Aorta (tissue), 5 donors: Measurements from ENCODE around the gene LMX1A. TPM values are rescaled to one million over a fixed set of nuclear protein-coding genes. Genes with fewer than 3 reads are reported as not detected.

Source experiments
- ATAC-seq: fragments of 200-7000 bp; cut with Tn5 transposase; one replicate; pipeline ENCODE4 v1.9.1; 2022; ENCODE audit warnings: moderate library complexity; ENCODE audit not compliant: low FRiP score
- DNase-seq, 2 donors: peaks; one replicate each; pipeline ENCODE4 v3.0.0-alpha.2; 2020
- H3K27ac ChIP-seq, 2 donors: one replicate each; pipeline ENCODE4 v1.5.1; 2013; ENCODE audit warnings: low read length in 2 of 2, mild to moderate bottlenecking in 2 of 2, moderate library complexity in 2 of 2, control low read depth in 1 of 2, inconsistent platforms in 1 of 2, low read depth in 1 of 2
- H3K27me3 ChIP-seq, 2 donors: one replicate each; pipeline ENCODE4 v1.6.1; 2013; ENCODE audit warnings: control low read depth in 1 of 2, low read length in 1 of 2, mild to moderate bottlenecking in 1 of 2, moderate library complexity in 1 of 2; ENCODE audit not compliant: insufficient read depth in 2 of 2, control insufficient read depth in 1 of 2
- H3K36me3 ChIP-seq, 2 donors: one replicate each; pipeline ENCODE4 v1.6.1; 2013; ENCODE audit warnings: control low read depth in 1 of 2, low read length in 1 of 2, mild to moderate bottlenecking in 1 of 2; ENCODE audit not compliant: insufficient read depth in 2 of 2, control insufficient read depth in 1 of 2
- H3K4me1 ChIP-seq, 2 donors: one replicate each; pipeline ENCODE4 v1.6.1; 2013; ENCODE audit warnings: low read length in 2 of 2, control low read depth in 1 of 2, mild to moderate bottlenecking in 1 of 2, moderate library complexity in 1 of 2; ENCODE audit not compliant: insufficient read depth in 2 of 2, control insufficient read depth in 1 of 2
- H3K4me3 ChIP-seq, 2 donors: one replicate each; pipeline ENCODE4 v1.5.1; 2013; ENCODE audit warnings: low read length in 2 of 2, control low read depth in 1 of 2, mild to moderate bottlenecking in 1 of 2
- H3K9me3 ChIP-seq: one replicate; pipeline ENCODE4 v1.6.1; 2013; ENCODE audit warnings: mild to moderate bottlenecking, low read length; ENCODE audit not compliant: control insufficient read depth
- WGBS, 2 donors: extraction: QIAGEN DNeasy Blood & Tissue Kit; methylation state at CpG; one replicate each; pipeline ENCODE4 v1.1.7; 2013; 5-methylcytosine and 5-hydroxymethylcytosine counted together
- intact Hi-C, 2 donors: fragments of 100-400 bp; cut with DNase I; formaldehyde crosslinking; loops; one replicate each; pipeline versions ENCODE4 v1.14.2 to v1.15.0; 2022
- polyA plus RNA-seq, 2 donors: library from polyadenylated mRNA; stranded (reverse); fragments of 200-250 nt; gene quantifications; one replicate each; pipeline ENCODE4 v1.2.3, GENCODE V29; 2013
- total RNA-seq, 2 donors: library from RNA; stranded (reverse); fragmentation: NEBNext Ultra II Directional; extraction: Animal tissue kit (Norgen Biotek cat#: 25700); gene quantifications; one replicate each; pipeline ENCODE4 v1.2.1, GENCODE V29; 2021
- donor health status: healthy with polysubstance abuse.
- donor health status: Bipolar disorder and iron deficiency.
- donor health status: DM: no; HTN: no; CAD: no.
- donor health status: DM: no; HTN: no; CAD: no.
- donor health status: DM: yes; HTN: yes; CAD: no.

LMX1A gene
- total and polyA plus RNA-seq, 4 donors, result 0.25 to 0.84 TPM; not detected in 2

- Histone ChIP-seq H3K9me3 (peaks cover 2% of the 10 kb centered on the region), H3K4me3 (no peak overlapping the region), H3K27me3 (no peaks in the 10 kb centered on the region), H3K27ac (no peak overlapping the region), H3K36me3 (no peaks in the 10 kb centered on the region), H3K4me1 (no peaks in the 10 kb centered on the region)
- DNase-seq (no peak), ATAC-seq (no peak)
- intact Hi-C loops, result no loop called here
- WGBS, 2 donors, result 32% methylated on average over 2 of the region's 2 CpGs
These were observed 80.2 kb downstream of the LMX1A start for GRCh38 chr1:165276314-165276713.

GRCh38 chr1:165265196-165265838 is 91.2 kb downstream of the LMX1A start:
- Histone ChIP-seq H3K4me1 (no peaks in the 10 kb centered on the region), H3K27ac (no peak overlapping the region), H3K9me3 (no peaks in the 10 kb centered on the region), H3K4me3 (no peak overlapping the region), H3K27me3 (peaks cover 0 to 2% of the 10 kb centered on the region in 2 donors), H3K36me3 (no peaks in the 10 kb centered on the region)
- intact Hi-C loops, result no loop called here
- no peak for DNase-seq
- no peak for ATAC-seq
- WGBS, 2 donors, result 55 to 70% methylated on average over 3 of the region's 3 CpGs

DNA sequence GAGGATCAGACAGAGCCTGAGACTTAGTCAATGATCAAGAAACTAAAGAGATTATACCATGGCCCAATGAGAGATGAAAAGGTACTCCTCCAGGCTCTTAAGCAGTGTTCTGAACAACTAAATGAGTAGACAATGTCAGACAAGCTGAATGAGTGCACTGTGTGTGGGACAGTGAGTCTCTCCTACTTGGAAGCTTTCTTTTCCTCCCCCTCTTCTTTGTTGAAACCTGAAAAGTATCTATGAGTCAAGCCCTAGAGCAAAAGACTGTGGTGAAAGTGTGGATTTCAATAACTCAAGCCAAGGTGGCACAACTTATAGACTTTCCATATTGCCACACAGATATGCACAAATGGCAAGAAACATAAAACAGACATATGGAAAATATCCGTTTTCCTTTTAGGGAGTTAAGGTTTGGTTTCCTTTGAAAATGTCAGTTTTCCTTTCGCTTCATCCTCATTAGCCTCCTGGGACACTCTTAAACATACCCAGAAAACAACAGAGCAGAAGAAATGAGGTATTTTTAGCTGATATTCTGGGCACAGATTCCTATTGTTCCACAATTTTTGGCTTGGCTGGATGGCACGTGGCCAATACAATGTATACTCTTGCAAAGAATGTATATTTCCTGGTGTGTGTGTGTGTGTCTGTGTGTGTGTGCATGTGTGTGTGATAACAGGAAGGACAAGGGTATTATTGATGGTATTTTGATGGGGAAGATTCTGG is 96.6 kb downstream of the LMX1A start:
- Histone ChIP-seq H3K4me1 (peaks cover 8 to 10% of the 10 kb centered on the region in 2 donors), H3K36me3 (no peaks in the 10 kb centered on the region), H3K27ac (no peak overlapping the region), H3K4me3 (no peak overlapping the region), H3K9me3 (no peaks in the 10 kb centered on the region), H3K27me3 (peaks cover 0 to 2% of the 10 kb centered on the region in 2 donors)
- intact Hi-C loops, result no loop called here
- WGBS, 2 donors, result 18 to 22% methylated on average over 3 of the region's 3 CpGs
- no peak for DNase-seq
- ATAC-seq, result no peak

GRCh38 chr1:165259236-165259635 is 97.3 kb downstream of the LMX1A start:
- 19 to 25% methylated on average over 2 of the region's 2 CpGs for WGBS, 2 donors
- DNase-seq (no peak), ATAC-seq (no peak)
- Histone ChIP-seq H3K4me3 (no peak overlapping the region), H3K27me3 (peaks cover 0 to 2% of the 10 kb centered on the region in 2 donors), H3K36me3 (no peaks in the 10 kb centered on the region), H3K4me1 (peaks cover 8 to 10% of the 10 kb centered on the region in 2 donors), H3K27ac (no peak overlapping the region), H3K9me3 (no peaks in the 10 kb centered on the region)
- intact Hi-C loops, result no loop called here

- H3K27ac ChIP-seq, result no peak overlapping the region
- peak; percentile 72 to 83 for DNase-seq
- intact Hi-C loops, result no loop called here
These were observed 98.5 kb downstream of the LMX1A start for GRCh38 chr1:165257969-165258459.

DNA sequence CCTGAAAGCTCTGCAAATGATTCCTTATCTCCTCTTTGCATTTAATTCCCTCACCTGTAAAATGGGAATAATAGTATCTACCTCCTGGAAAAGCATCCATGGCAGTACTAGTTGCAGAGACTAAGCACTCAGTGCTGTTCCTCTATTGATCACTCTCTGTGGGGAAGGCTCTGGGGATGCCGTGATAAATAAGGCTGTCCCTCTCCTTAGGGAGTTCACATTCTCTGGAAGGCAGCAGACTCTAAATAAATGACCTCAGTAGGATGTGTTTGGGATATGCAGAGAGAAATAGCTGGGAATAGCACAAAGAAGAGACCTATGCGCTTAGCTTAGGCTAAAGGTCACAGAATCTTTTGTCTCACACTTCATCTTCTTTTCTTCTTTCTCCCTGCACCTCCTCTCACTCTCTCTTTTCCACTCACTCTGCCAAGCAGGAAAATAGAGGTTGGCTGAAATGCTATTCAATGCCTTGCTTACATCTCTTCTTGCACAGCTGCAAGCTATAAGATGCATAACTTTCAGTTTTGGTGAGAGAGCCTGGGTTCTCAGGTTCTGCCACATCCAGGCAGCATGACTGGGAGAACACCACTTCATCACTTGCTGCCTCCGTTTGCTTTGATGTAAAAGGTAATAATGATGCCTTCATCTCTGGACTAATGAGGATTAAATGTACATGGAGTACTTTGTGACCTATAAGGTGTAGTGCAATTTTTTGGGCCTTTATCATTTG is 101.5 kb downstream of the LMX1A start:
- WGBS, 2 donors, result 37 to 49% methylated on average over 3 of the region's 3 CpGs
- Histone ChIP-seq H3K36me3 (no peaks in the 10 kb centered on the region), H3K4me3 (no peak overlapping the region), H3K27ac (no peak overlapping the region), H3K27me3 (no peaks in the 10 kb centered on the region), H3K9me3 (no peaks in the 10 kb centered on the region), H3K4me1 (peaks cover 8% of the 10 kb centered on the region in 2 donors)
- no peak for ATAC-seq
- no peak for DNase-seq
- intact Hi-C loops, result no loop called here

More at GRCh38 chr1:165257969-165258459, 98.5 kb downstream of the LMX1A start:
- H3K4me3 ChIP-seq, result no peak overlapping the region
- peaks cover 8 to 10% of the 10 kb centered on the region in 2 donors for H3K4me1 ChIP-seq
- H3K36me3 ChIP-seq, result no peaks in the 10 kb centered on the region
- peaks cover 0 to 2% of the 10 kb centered on the region in 2 donors for H3K27me3 ChIP-seq
- ATAC-seq, result peak; percentile 77
- WGBS, 2 donors, result 32 to 38% methylated on average over 3 of the region's 3 CpGs
- H3K9me3 ChIP-seq, result no peaks in the 10 kb centered on the region

- DNase-seq, result no peak
- no peak for ATAC-seq
- intact Hi-C loops, result no loop called here
- H3K27ac ChIP-seq, result no peak overlapping the region
- H3K4me3 ChIP-seq, result no peak overlapping the region
- no peaks in the 10 kb centered on the region for H3K36me3 ChIP-seq
- no peaks in the 10 kb centered on the region for H3K9me3 ChIP-seq
- peaks cover 6 to 8% of the 10 kb centered on the region in 2 donors for H3K4me1 ChIP-seq
- H3K27me3 ChIP-seq, result no peaks in the 10 kb centered on the region
- WGBS, 2 donors, result 44 to 60% methylated on average over 4 of the region's 4 CpGs
These were observed 102.1 kb downstream of the LMX1A start for GRCh38 chr1:165254376-165254775.

DNA sequence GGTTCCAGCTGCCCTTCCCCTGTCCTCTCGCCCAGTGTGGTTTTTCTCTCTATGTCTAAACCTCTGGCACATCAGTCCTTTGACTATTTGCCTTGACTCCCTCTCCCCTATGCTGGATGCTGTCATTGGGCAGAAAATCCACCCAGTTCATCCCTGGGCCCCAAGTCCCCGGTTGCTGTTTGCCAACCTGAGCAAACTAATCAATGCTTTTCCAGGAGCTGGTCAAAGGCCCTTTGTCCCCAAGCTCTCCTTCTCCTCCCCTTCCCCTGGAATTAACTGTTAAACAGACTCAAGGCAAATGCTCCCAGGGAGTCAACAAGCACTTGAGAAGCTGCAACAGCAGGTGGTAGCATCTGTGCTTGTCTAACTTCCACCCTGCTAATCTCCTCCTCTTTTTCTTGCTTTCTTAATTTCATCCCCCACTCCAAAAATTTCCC is 102.7 kb downstream of the LMX1A start:
- no peaks in the 10 kb centered on the region for H3K27me3 ChIP-seq
- no peaks in the 10 kb centered on the region for H3K36me3 ChIP-seq
- no peak overlapping the region for H3K27ac ChIP-seq
- 44 to 50% methylated on average over 2 of the region's 2 CpGs for WGBS, 2 donors
- DNase-seq (no peak), ATAC-seq (no peak)
- intact Hi-C loops, result no loop called here
- peaks cover 3 to 8% of the 10 kb centered on the region in 2 donors for H3K4me1 ChIP-seq
- no peak overlapping the region for H3K4me3 ChIP-seq
- H3K9me3 ChIP-seq, result no peaks in the 10 kb centered on the region
